Esophagus muscularis mucosa (tissue), 4 donors: Measurements from ENCODE around the gene PDGFRB. TPM values are rescaled to one million over a fixed set of nuclear protein-coding genes. Genes with fewer than 3 reads are reported as not detected.

Experiments
- DNase-seq: peaks from one replicate; pipeline ENCODE4 v3.0.0-alpha.2; 2017; ENCODE audit errors: extremely low spot score
- H3K27ac ChIP-seq, 4 donors: fragments of 200-600 bp; sonication (generic); replicated peaks in 1 of 4; 1 replicate in 3 of 4; 2 replicates in 1 of 4; pipeline ENCODE4 v1.5.1; 2016 to 2019; ENCODE audit warnings: mild to moderate bottlenecking in 1 of 4
- H3K27me3 ChIP-seq, 4 donors: fragments of 200-600 bp; sonication (generic); one replicate each; pipeline versions ENCODE4 v1.5.1 to v1.6.0; 2016 to 2019
- H3K36me3 ChIP-seq, 4 donors: fragments of 200-600 bp; sonication (generic); one replicate each; pipeline ENCODE4 v1.5.1; 2016 to 2019
- H3K4me1 ChIP-seq, 4 donors: fragments of 200-600 bp; sonication (generic); one replicate each; pipeline ENCODE4 v1.5.1; 2016 to 2019
- H3K4me3 ChIP-seq, 4 donors: fragments of 200-600 bp; sonication (generic); 1 replicate in 2 of 4; 2 replicates in 2 of 4; pipeline ENCODE4 v1.5.1; 2016 to 2019; ENCODE audit warnings: mild to moderate bottlenecking in 4 of 4, moderate library complexity in 1 of 4
- H3K9me3 ChIP-seq, 4 donors: fragments of 200-600 bp; sonication (generic); 1 replicate in 3 of 4; 2 replicates in 1 of 4; pipeline ENCODE4 v1.5.1; 2016 to 2019
- EP300 ChIP-seq: sonication (generic); formaldehyde crosslinking; IDR thresholded peaks from one replicate; pipeline ENCODE4 v1.6.1; 2017; ENCODE audit warnings: antibody characterized with exemption
- POLR2A ChIP-seq: fragments of 450-650 bp; IDR thresholded peaks from one replicate; pipeline ENCODE4 v1.6.1; 2017; ENCODE audit warnings: antibody characterized with exemption, moderate library complexity, mild to moderate bottlenecking, low read depth
- POLR2AphosphoS5 ChIP-seq, 2 donors: sonication (generic); formaldehyde crosslinking; IDR thresholded peaks; one replicate each; pipeline ENCODE4 v1.6.1; 2017; ENCODE audit warnings: antibody characterized with exemption in 2 of 2
- WGBS: methylation state at CpG from one replicate; pipeline ENCODE4 v1.1.5; 2018; 5-methylcytosine and 5-hydroxymethylcytosine counted together
- intact Hi-C: fragments of 100-400 bp; cut with DNase I; formaldehyde crosslinking; loops from one replicate; pipeline ENCODE4 v1.15.1; 2023
- total RNA-seq, 4 donors: library from RNA; depleted of rRNA; stranded (reverse); fragments of >200 nt; gene quantifications; one replicate each; pipeline versions ENCODE4 v1.1.0 to v1.2.1, GENCODE V29; 2016
- TF ChIP-seq, protein P1 (sequence below), 3 experiments: fragments of 200-600 bp in 2 of 3; fragments of 450-650 bp in 1 of 3; sonication (generic) in 2 of 3; IDR thresholded peaks; one replicate each; pipeline ENCODE4 v1.5.1; 2017 to 2019; ENCODE audit warnings: antibody characterized with exemption in 3 of 3, mild to moderate bottlenecking in 2 of 3, moderate library complexity in 1 of 3

PDGFRB gene
- total RNA-seq, 4 donors from 2014 or later, result 83.1 to 219 (median 141) TPM

DNA sequence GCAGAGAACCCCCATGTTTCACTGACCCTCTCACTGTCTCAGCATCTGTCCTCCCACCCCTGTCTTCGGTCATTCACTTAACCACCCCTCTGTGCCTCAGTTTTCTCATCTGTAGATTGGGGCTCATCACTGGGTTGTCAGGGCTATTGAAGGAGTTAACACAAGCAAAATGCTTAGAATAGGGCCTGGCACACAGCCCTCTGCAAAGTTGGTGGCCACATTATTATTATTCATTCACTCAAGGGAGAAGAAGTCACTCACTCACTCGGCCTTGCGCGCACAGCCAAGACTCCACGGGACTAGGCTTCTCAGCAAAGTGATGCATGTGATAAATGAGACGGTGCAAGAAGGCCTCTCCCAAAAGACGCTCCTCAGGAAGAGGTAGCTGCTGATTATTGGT, 8.0 kb downstream of the PDGFRB start:
- Histone ChIP-seq H3K27me3 (no peaks in the 10 kb centered on the region), H3K36me3 (peaks cover 0 to 7% (median 2%) of the 10 kb centered on the region in 4 donors), H3K4me1 (peaks cover 21 to 99% (median 96%) of the 10 kb centered on the region in 4 donors), H3K4me3 (peak overlapping the region in 1 of 4 donors; percentile 30), H3K27ac (peak overlapping the region; percentile 66 to 90 (median 82)), H3K9me3 (no peaks in the 10 kb centered on the region)
- intact Hi-C loops, result no loop called here
- DNase-seq, result no peak
- TF ChIP-seq EP300, result no peak
- TF ChIP-seq, protein P1, sequence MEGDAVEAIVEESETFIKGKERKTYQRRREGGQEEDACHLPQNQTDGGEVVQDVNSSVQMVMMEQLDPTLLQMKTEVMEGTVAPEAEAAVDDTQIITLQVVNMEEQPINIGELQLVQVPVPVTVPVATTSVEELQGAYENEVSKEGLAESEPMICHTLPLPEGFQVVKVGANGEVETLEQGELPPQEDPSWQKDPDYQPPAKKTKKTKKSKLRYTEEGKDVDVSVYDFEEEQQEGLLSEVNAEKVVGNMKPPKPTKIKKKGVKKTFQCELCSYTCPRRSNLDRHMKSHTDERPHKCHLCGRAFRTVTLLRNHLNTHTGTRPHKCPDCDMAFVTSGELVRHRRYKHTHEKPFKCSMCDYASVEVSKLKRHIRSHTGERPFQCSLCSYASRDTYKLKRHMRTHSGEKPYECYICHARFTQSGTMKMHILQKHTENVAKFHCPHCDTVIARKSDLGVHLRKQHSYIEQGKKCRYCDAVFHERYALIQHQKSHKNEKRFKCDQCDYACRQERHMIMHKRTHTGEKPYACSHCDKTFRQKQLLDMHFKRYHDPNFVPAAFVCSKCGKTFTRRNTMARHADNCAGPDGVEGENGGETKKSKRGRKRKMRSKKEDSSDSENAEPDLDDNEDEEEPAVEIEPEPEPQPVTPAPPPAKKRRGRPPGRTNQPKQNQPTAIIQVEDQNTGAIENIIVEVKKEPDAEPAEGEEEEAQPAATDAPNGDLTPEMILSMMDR (IDR thresholded peaks at IDR 0.05), result no peak
- TF ChIP-seq POLR2A, result no peak
- TF ChIP-seq POLR2AphosphoS5 (IDR thresholded peaks at IDR 0.05), result peak in 1 of 2 donors; percentile 9
- WGBS, result 62% methylated on average over 7 of the region's 7 CpGs

DNA sequence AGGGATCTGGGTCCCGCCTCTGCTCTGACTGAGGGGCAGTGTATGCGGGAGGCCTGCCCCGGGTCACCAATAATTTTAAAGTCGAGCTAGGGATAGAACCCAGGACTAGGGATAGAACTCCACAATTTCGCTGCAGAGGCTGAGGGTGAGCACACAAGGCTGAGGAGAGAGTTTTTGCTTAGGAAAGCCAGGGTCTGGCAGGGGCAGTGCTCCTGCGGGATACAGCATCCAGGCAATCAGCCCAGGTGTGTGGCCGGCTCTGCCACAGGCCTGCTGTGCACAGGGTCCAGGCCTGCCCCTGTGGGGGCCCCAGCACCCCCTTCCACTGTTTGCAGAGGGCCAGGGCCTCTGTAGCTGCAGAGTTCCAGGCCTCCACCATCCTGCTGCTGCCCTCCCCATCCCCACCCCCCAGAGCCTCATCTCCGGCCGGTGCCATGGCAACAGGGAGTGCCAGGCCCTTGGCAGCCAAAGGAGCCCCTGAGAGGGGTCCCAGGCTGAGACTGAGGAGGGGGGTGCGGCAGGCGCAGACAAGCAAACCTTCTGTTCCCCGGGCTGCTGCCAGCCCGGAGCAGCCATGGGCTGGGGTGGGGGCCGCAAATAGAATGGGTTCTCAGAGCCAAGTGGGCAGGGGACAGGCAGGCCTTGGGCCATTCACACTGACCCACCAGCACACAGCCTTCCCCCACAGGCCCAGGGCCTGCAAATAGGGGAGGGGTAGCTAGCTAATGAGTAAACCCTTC, 8.6 kb downstream of the PDGFRB start:
- TF ChIP-seq, protein P1 (IDR thresholded peaks at IDR 0.05), result no peak
- TF ChIP-seq POLR2A (no peak), EP300 (no peak), POLR2AphosphoS5 (IDR thresholded peaks at IDR 0.05) (no peak)
- Histone ChIP-seq H3K27ac (peak overlapping the region; percentile 66 to 90 (median 82)), H3K27me3 (no peaks in the 10 kb centered on the region), H3K4me1 (peaks cover 22 to 99% (median 96%) of the 10 kb centered on the region in 4 donors), H3K36me3 (peaks cover 0 to 4% (median 2%) of the 10 kb centered on the region in 4 donors), H3K9me3 (no peaks in the 10 kb centered on the region), H3K4me3 (peak overlapping the region in 1 of 4 donors; percentile 30)
- intact Hi-C loops, result no loop called here
- WGBS, result 66% methylated on average over 9 of the region's 14 CpGs
- DNase-seq, result no peak

DNA sequence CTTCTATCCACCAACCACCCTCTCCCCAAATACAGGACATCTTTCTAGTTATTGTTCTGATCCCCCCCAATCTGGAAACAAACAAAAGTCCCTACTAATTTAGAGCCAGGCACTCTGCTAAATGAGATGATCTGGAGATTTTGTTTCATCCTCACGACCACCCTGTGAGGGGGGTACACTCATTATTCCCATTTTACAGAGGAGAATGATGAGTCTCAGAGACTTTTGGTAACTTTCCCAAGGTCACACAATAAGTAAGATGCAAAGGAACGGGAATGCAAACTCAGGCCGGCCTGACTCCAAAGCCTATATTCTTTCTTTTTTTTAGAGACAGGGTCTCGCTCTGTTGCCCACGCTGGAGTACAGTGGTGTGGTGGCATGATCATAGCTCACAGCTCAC, 9.4 kb downstream of the PDGFRB start:
- Histone ChIP-seq H3K4me1 (peaks cover 30 to 100% (median 98%) of the 10 kb centered on the region in 4 donors), H3K4me3 (no peak overlapping the region), H3K27ac (peak overlapping the region; percentile 66 to 90 (median 82)), H3K9me3 (no peaks in the 10 kb centered on the region), H3K27me3 (no peaks in the 10 kb centered on the region), H3K36me3 (peaks cover 0 to 3% (median under 1%) of the 10 kb centered on the region in 4 donors)
- intact Hi-C loops, result no loop called here
- no peak for DNase-seq
- 86% methylated on average over 5 of the region's 5 CpGs for WGBS
- TF ChIP-seq POLR2A (no peak), POLR2AphosphoS5 (IDR thresholded peaks at IDR 0.05) (no peak), EP300 (no peak)
- TF ChIP-seq, protein P1 (IDR thresholded peaks at IDR 0.05), result no peak

DNA sequence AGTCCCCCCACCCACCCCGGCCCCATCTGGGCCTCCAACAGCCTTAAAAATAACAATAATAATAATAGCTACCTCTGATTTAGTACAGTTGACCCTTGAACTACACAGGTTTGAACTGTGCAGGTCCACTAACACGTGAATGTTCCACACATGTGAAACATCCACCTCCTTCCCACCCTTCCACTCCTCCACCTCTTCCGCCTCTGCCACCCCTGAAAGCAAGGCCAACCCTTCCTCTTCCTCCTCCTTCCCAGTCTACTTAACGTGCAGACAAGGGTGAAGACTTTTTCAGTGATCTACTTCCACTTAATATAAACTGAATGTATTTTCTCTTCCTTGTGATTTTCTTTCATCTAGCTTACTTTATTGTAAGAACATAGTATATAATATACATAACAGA, 10.8 kb downstream of the PDGFRB start:
- H3K36me3 ChIP-seq, result peaks cover 0 to 3% (median 0%) of the 10 kb centered on the region in 4 donors
- intact Hi-C loops, result no loop called here
- WGBS, result 48% methylated on average over 3 of the region's 4 CpGs
- no peak for DNase-seq
- no peak for TF ChIP-seq POLR2AphosphoS5 (IDR thresholded peaks at IDR 0.05)
- no peak for TF ChIP-seq EP300
- TF ChIP-seq POLR2A, result no peak
- TF ChIP-seq, protein P1 (IDR thresholded peaks at IDR 0.05), result no peak
- H3K27me3 ChIP-seq, result no peaks in the 10 kb centered on the region
- no peaks in the 10 kb centered on the region for H3K9me3 ChIP-seq
- H3K4me1 ChIP-seq, result peaks cover 44 to 100% (median 98%) of the 10 kb centered on the region in 4 donors
- peak overlapping the region; percentile 4 to 42 (median 26) for H3K4me3 ChIP-seq
- peak overlapping the region; percentile 81 to 90 (median 83) for H3K27ac ChIP-seq
